Coronary artery (tissue), 2 donors: ENCODE measurements around the gene SOX1.

Experiments used
- DNase-seq: peaks from one replicate; pipeline ENCODE4 v3.0.0-alpha.2; 2017; ENCODE audit warnings: low spot score
- H3K27ac ChIP-seq, 2 donors: fragments of 200-600 bp; sonication (generic); one replicate each; pipeline ENCODE4 v1.5.1; 2016 to 2019
- H3K4me3 ChIP-seq: fragments of 200-600 bp; sonication (generic); 2 replicates; pipeline ENCODE4 v1.5.1; 2016; ENCODE audit warnings: mild to moderate bottlenecking, moderate library complexity
- TF ChIP-seq, protein P1 (sequence below): fragments of 200-600 bp; sonication (generic); IDR thresholded peaks from one replicate; pipeline ENCODE4 v1.5.1; 2019; ENCODE audit warnings: antibody characterized with exemption

SOX1 gene

DNA sequence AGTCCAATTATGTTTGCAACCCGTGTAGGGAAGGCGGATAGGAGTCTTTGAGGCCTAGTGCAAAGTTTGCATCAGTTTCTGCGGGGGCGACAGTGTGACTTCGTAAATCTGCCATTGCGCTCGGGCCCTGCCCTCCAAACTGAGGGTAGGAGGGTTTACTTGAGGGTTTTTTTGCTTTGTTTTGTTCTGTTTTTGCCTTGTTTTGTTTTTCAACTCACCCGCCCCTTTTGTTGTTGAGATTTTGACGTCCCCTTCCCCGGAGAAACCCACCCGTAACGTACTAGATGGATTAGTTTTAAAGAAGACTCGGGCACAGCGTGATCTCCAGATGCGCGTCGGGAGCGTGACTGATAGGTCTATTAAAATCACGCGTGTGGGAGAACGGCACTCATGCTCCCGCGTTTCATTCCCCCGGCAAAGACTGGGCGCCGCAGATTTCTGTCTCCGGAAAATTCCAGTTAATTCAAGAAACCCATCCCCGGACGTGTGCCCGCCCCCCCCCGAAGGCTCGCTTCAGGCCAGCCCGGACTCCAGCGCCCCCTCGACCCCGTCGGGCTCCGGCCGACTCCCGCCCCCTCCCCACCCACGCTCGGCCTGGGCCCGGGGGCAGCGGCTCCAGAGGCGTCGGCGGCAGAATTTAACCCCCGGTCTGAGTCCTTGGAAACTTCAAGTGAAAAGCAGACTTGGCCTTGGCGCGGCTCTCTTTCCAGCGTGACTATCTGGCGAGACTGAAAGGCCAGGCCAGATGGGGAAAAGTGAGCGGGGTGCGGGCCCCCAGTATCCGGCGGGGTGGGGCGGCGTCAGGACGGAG is 5.0 kb downstream of the SOX1 start:
- Histone ChIP-seq H3K27ac (no peak overlapping the region), H3K4me3 (peak overlapping the region; percentile 55)
- DNase-seq: no peak
- TF ChIP-seq, protein P1, sequence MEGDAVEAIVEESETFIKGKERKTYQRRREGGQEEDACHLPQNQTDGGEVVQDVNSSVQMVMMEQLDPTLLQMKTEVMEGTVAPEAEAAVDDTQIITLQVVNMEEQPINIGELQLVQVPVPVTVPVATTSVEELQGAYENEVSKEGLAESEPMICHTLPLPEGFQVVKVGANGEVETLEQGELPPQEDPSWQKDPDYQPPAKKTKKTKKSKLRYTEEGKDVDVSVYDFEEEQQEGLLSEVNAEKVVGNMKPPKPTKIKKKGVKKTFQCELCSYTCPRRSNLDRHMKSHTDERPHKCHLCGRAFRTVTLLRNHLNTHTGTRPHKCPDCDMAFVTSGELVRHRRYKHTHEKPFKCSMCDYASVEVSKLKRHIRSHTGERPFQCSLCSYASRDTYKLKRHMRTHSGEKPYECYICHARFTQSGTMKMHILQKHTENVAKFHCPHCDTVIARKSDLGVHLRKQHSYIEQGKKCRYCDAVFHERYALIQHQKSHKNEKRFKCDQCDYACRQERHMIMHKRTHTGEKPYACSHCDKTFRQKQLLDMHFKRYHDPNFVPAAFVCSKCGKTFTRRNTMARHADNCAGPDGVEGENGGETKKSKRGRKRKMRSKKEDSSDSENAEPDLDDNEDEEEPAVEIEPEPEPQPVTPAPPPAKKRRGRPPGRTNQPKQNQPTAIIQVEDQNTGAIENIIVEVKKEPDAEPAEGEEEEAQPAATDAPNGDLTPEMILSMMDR: no peak

DNA sequence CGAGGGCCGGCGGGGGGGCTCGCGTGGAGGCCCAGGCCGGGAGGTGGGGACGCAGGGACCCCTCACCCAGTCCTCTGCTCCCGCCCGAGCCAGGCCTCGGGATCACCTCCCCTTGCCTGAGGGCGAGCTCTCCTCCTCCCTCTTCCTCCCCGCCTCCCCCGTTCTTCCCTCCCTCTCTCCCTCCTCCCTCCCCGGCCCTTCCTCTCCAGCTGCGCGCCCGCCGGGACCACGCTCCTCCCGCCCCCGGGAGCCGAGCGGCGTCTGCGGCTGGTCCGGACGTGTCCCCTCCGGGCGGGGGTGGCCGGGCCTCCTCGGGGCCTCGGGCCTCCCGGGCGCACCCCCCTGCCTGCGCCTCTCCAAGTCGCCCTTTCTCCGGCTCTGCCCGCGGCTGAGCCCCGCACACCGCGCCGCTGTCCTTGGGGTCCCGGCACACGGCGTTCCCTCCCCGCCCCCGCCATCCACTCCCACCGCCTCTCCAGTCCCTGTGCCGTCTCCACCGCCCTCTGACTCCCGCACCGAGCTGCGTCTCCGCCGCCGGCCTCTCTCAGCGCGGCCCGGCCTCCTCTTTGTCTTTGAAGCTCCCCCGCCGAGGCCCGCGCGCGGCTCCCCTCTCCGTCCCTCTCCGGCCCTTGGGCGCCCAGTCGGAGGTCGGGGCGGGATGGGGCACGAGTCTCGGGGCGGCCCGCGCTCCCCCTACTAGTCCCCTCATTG is 5.7 kb downstream of the SOX1 start:
- DNase-seq: no peak
- Histone ChIP-seq H3K27ac (no peak overlapping the region), H3K4me3 (peak overlapping the region; percentile 55)
- TF ChIP-seq, protein P1: no peak

- TF ChIP-seq, protein P1: no peak
- Histone ChIP-seq H3K4me3 (peak overlapping the region; percentile 55), H3K27ac (no peak overlapping the region)
- no peak for DNase-seq
Observed at GRCh38 chr13:112073245-112074138, 6.5 kb downstream of the SOX1 start.

DNA sequence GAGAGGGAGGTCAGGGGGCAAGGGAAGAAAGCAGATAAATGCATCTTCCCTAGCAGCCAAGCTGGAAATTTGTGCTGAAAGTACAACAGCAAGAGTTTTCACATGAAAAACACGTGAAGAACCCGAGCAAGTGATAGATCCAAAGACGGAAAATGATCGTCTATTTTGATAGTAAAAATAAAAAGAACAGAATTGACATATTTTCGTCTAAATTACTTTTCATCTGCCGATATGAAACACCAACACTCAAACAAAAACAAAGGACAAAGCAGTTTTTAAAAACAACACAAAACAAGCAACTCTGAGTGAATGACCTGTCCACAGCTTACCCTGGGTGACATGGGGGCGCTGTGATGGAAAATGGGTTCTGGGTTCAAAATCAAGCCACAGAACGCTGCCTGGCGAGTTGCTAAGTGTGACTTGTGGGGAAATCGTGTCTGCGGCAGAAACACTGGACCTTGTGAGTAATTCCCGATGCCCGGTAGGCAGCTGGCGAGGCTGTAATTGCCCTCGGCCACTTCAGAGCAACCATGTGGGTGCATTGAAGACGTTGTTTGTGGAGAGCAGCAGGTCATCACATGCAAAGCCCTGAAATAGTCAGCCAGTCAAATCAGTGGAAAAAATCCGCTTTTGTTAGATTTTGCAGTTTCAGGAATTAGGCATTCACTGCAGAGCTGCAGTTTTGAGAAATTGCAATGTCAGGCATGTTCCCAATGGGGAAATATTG is 7.4 kb downstream of the SOX1 start:
- TF ChIP-seq, protein P1: no peak
- no peak overlapping the region for H3K27ac ChIP-seq
- H3K4me3 ChIP-seq: no peak overlapping the region
- no peak for DNase-seq

- no peak overlapping the region for H3K27ac ChIP-seq
- TF ChIP-seq, protein P1: no peak
- no peak overlapping the region for H3K4me3 ChIP-seq
Observed at GRCh38 chr13:112077729-112078128, 10.8 kb downstream of the SOX1 start.

GRCh38 chr13:112078216-112078615 is 11.3 kb downstream of the SOX1 start:
- TF ChIP-seq, protein P1: no peak
- H3K27ac ChIP-seq: no peak overlapping the region
- H3K4me3 ChIP-seq: no peak overlapping the region
- no peak for DNase-seq

More at GRCh38 chr13:112077729-112078128, 10.8 kb downstream of the SOX1 start:
- no peak for DNase-seq
